Measurements from ENCODE around the gene PAK6.

GRCh38 chr15:40309344-40309862 lies 70.5 kb downstream of the PAK6 start:
- TF ChIP-seq TP53 (CRISPR knock-in tag; IDR thresholded peaks at IDR 0.05) = no peak
- TF ChIP-seq REST (IDR thresholded peaks at IDR 0.05) = no peak
- no peak for TF ChIP-seq MAX (IDR thresholded peaks at IDR 0.05)
- no peak for TF ChIP-seq HMGXB4 (CRISPR knock-in tag; IDR thresholded peaks at IDR 0.05; ENCODE audit: borderline replicate concordance)
